Muscle of leg (tissue), 11 donors: ENCODE measurements around the gene CAMTA1. TPM values are rescaled to one million over a fixed set of nuclear protein-coding genes. Genes with fewer than 3 reads are reported as not detected.
"Not testable (repeated sequence)": the region's sequence is repeated elsewhere in the genome, so short reads cannot be mapped to it uniquely, and the experiment has no call there.

Experiments used
- DNase-seq: peaks from one replicate; pipeline ENCODE4 v3.0.0; 2013
- H3K27ac ChIP-seq: one replicate; pipeline ENCODE4 v1.5.1; 2013; ENCODE audit warnings: mild to moderate bottlenecking, low read length, control low read depth
- H3K27me3 ChIP-seq: one replicate; pipeline ENCODE4 v1.6.1; 2013; ENCODE audit warnings: low read length; ENCODE audit not compliant: control insufficient read depth, insufficient read depth
- H3K36me3 ChIP-seq: one replicate; pipeline ENCODE4 v1.6.1; 2013; ENCODE audit warnings: low read length; ENCODE audit not compliant: control insufficient read depth, insufficient read depth
- H3K4me1 ChIP-seq: one replicate; pipeline ENCODE4 v1.6.1; 2013; ENCODE audit warnings: low read length; ENCODE audit not compliant: control insufficient read depth, insufficient read depth
- H3K4me3 ChIP-seq: one replicate; pipeline ENCODE4 v1.5.1; 2013; ENCODE audit warnings: low read length, control low read depth
- H3K9me3 ChIP-seq: replicated peaks from 2 replicates; pipeline ENCODE4 v1.6.1; 2013; ENCODE audit warnings: low read depth, low read length; ENCODE audit not compliant: control insufficient read depth
- WGBS: methylation state at CpG from one replicate; pipeline ENCODE4 v1.1.5; 2013; ENCODE audit warnings: missing lambda C conversion rate; ENCODE audit not compliant: insufficient coverage; 5-methylcytosine and 5-hydroxymethylcytosine counted together
- polyA plus RNA-seq, 8 donors: library from polyadenylated mRNA; unstranded; fragments of 120-200 nt; gene quantifications; one replicate each; pipeline versions ENCODE4 v1.2.1 to v1.2.3, GENCODE V29; 2013; ENCODE audit warnings: inconsistent platforms in 1 of 8, low replicate concordance in 1 of 8; ENCODE audit not compliant: insufficient read length in 8 of 8, insufficient read depth in 1 of 8
- total RNA-seq: library from RNA; stranded (reverse); fragments of 120-200 nt; gene quantifications from one replicate; pipeline ENCODE4 v1.2.4, GENCODE V29; 2013

CAMTA1 gene
- total and polyA plus RNA-seq, 9 donors: 36.4 to 56.4 (median 47.7) TPM

DNA sequence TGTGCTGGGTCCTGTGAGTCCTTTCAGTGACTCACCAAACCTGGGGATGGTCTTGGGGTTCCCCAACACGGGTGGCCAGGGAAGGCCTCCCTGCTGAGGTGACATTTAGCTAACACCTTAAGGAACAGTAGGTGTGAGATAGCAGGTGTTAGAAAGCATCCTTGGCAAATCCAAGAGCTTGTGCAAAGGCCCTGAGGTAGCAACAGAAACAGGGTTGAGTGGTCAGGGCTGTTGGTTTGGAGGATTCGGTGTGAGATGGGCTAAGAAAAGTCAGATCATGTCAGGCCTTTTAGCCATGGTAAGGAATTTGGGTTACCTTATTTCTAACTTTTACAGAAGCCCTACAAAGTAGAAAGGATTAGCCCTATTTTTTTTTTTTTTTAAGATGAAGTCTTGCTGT is 343.0 kb downstream of the CAMTA1 start:
- DNase-seq: no peak
- Histone ChIP-seq H3K4me1 (no peaks in the 10 kb centered on the region), H3K9me3 (no peaks in the 10 kb centered on the region), H3K27ac (no peak overlapping the region), H3K27me3 (peaks cover 5% of the 10 kb centered on the region), H3K4me3 (no peak overlapping the region), H3K36me3 (no peaks in the 10 kb centered on the region)
- no CpG with 5 or more reads among the region's 2 CpGs for WGBS

GRCh38 chr1:7130127-7130526 is 344.9 kb downstream of the CAMTA1 start:
- H3K27me3 ChIP-seq: peaks cover 2% of the 10 kb centered on the region
- no peaks in the 10 kb centered on the region for H3K4me1 ChIP-seq
- DNase-seq: no peak
- WGBS: 100% methylated on average over 1 of the region's 4 CpGs
- H3K27ac ChIP-seq: no peak overlapping the region
- no peaks in the 10 kb centered on the region for H3K36me3 ChIP-seq
- no peak overlapping the region for H3K4me3 ChIP-seq
- no peaks in the 10 kb centered on the region for H3K9me3 ChIP-seq

- H3K27me3 ChIP-seq: peaks cover 7% of the 10 kb centered on the region
- no peak overlapping the region for H3K27ac ChIP-seq
- H3K9me3 ChIP-seq: no peaks in the 10 kb centered on the region
- no peaks in the 10 kb centered on the region for H3K36me3 ChIP-seq
- no peak overlapping the region for H3K4me3 ChIP-seq
- no peak for DNase-seq
- WGBS: 78% methylated on average over 3 of the region's 3 CpGs
- H3K4me1 ChIP-seq: no peaks in the 10 kb centered on the region
Measured at GRCh38 chr1:7135493-7135892, 350.2 kb downstream of the CAMTA1 start.

GRCh38 chr1:7136166-7136953 is 351.1 kb downstream of the CAMTA1 start:
- DNase-seq: no peak
- no peaks in the 10 kb centered on the region for H3K4me1 ChIP-seq
- H3K36me3 ChIP-seq: no peaks in the 10 kb centered on the region
- 52% methylated on average over 8 of the region's 8 CpGs for WGBS
- no peak overlapping the region for H3K4me3 ChIP-seq
- peaks cover 7% of the 10 kb centered on the region for H3K27me3 ChIP-seq
- H3K27ac ChIP-seq: no peak overlapping the region
- H3K9me3 ChIP-seq: no peaks in the 10 kb centered on the region

DNA sequence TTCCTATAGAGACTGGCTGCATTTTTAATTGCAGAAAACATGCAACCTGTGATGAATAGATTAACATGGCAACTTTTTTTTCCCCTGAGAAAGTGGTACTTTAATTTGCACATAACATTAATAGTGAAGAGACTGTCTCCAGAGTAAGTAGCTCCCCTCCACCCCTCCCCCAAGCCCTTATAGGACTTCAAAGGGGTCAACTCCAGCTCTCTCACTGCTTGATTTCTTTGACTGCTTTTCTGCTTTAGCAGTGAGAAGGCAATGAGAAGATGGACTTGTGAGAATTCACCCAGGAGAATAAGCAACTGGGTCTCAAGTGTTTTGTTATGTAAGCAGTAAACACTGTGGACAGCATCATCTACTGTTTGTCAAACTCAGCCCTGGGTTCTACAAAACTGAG is 355.0 kb downstream of the CAMTA1 start:
- Histone ChIP-seq H3K9me3 (no peaks in the 10 kb centered on the region), H3K27ac (no peak overlapping the region), H3K4me3 (no peak overlapping the region), H3K4me1 (no peaks in the 10 kb centered on the region), H3K27me3 (peaks cover 7% of the 10 kb centered on the region), H3K36me3 (no peaks in the 10 kb centered on the region)
- no peak for DNase-seq

DNA sequence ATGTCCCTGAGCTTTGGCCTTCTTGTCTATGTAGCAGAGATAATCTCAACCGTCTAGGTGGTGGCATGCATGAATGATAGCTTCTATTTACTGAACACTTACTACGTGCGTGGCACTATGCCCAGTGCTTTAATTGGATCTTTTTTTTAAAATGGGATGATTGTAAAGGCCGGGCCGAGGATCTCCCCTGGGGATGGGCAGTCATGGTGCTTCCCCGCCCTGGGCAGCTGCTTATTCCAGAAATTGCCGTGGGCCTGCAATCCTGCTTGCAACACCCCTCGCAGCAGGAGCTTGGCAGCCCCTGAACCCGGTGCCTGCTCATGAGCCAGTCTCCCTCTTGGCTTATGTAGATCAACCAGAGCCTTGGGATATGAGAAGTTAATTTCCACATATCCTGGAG is 360.7 kb downstream of the CAMTA1 start:
- Histone ChIP-seq H3K4me3 (no peak overlapping the region), H3K36me3 (no peaks in the 10 kb centered on the region), H3K27me3 (peaks cover 6% of the 10 kb centered on the region), H3K27ac (no peak overlapping the region), H3K9me3 (no peaks in the 10 kb centered on the region), H3K4me1 (peaks cover 11% of the 10 kb centered on the region)
- no peak for DNase-seq
- 73% methylated on average over 6 of the region's 9 CpGs for WGBS

- H3K4me3 ChIP-seq: no peak overlapping the region
- H3K36me3 ChIP-seq: no peaks in the 10 kb centered on the region
- H3K4me1 ChIP-seq: peaks cover 11% of the 10 kb centered on the region
- WGBS: 100% methylated on average over 4 of the region's 5 CpGs
- peaks cover 8% of the 10 kb centered on the region for H3K27me3 ChIP-seq
- DNase-seq: no peak
- H3K27ac ChIP-seq: no peak overlapping the region
- no peaks in the 10 kb centered on the region for H3K9me3 ChIP-seq
Measured at GRCh38 chr1:7146710-7147109, 361.5 kb downstream of the CAMTA1 start.

DNA sequence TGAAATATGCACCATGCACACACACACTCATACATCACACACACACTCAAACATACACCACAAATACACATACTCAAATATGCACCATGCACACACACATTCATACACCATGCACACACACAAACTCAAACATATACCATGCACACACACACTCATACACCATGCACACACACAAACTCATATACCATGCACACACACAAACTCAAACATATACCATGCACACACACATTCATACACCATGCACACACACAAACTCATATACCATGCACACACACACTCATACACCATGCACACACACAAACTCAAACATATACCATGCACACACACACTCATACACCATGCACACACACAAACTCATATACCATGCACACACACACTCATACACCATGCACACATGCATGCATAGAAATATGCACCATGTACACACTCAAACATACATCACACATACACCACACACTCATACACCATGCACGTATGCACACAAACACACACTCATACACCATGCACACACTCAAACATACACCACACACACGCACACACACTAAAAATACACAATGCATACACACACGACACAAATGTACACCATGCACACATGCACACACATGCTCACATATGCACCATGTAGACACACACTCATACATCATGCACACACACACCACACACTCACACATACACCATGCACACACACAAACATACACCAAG is 362.5 kb downstream of the CAMTA1 start:
- H3K9me3 ChIP-seq, H3K36me3 ChIP-seq, H3K4me3 ChIP-seq, H3K27ac ChIP-seq, DNase-seq: not testable (repeated sequence)
- WGBS: 95% methylated on average over 3 of the region's 3 CpGs
- H3K4me1 ChIP-seq: peaks cover 11% of the 10 kb centered on the region
- H3K27me3 ChIP-seq: peaks cover 15% of the 10 kb centered on the region

- WGBS: 27% methylated on average over 25 of the region's 31 CpGs
- H3K9me3 ChIP-seq: no peaks in the 10 kb centered on the region
- peaks cover 11% of the 10 kb centered on the region for H3K4me1 ChIP-seq
- H3K4me3 ChIP-seq: no peak overlapping the region
- peaks cover 19% of the 10 kb centered on the region for H3K27me3 ChIP-seq
- DNase-seq: peak; percentile 29
- no peaks in the 10 kb centered on the region for H3K36me3 ChIP-seq
- no peak overlapping the region for H3K27ac ChIP-seq
Measured at GRCh38 chr1:7149080-7149838, 364.0 kb downstream of the CAMTA1 start.

- DNase-seq: no peak
Measured at GRCh38 chr1:7150724-7151280, 365.5 kb downstream of the CAMTA1 start.

More at GRCh38 chr1:7150724-7151280, 365.5 kb downstream of the CAMTA1 start:
- Histone ChIP-seq H3K4me1 (peaks cover 11% of the 10 kb centered on the region), H3K27me3 (peaks cover 19% of the 10 kb centered on the region), H3K36me3 (no peaks in the 10 kb centered on the region), H3K4me3 (no peak overlapping the region), H3K27ac (no peak overlapping the region), H3K9me3 (no peaks in the 10 kb centered on the region)
- WGBS: 65% methylated on average over 18 of the region's 19 CpGs
